K562 (cell line): ENCODE measurements around the gene PI4KA. TPM values are rescaled to one million over a fixed set of nuclear protein-coding genes. Genes with fewer than 3 reads are reported as not detected.

ENCODE experiments used
- ARID3A ChIP-seq: IDR thresholded peaks from 2 replicates; pipeline ENCODE4 v1.6.1; 2012; ENCODE audit warnings: low read depth, low read length, improper control_type of control experiment, borderline replicate concordance
- ARID3B ChIP-seq: fragments of 250-450 bp; sonication (Bioruptor Pico); IDR thresholded peaks from 2 replicates; pipeline ENCODE4 v1.4.0; 2020; ENCODE audit warnings: borderline replicate concordance
- BCOR ChIP-seq: fragments of 450-650 bp; IDR thresholded peaks from 2 replicates; pipeline ENCODE4 v1.6.1; 2016
- CHD2 ChIP-seq: IDR thresholded peaks from 2 replicates; pipeline ENCODE4 v1.6.1; 2011; ENCODE audit warnings: low read depth, low read length
- DMBX1 ChIP-seq: fragments of 250-450 bp; sonication (Bioruptor Pico); IDR thresholded peaks from 2 replicates; pipeline ENCODE4 v1.8.0; 2022; ENCODE audit warnings: inconsistent platforms, mild to moderate bottlenecking, moderate library complexity, borderline replicate concordance
- ERF ChIP-seq: fragments of 450-650 bp; formaldehyde crosslinking; IDR thresholded peaks from 2 replicates; pipeline ENCODE4 v1.4.0; 2020; ENCODE audit warnings: mild to moderate bottlenecking, mixed read lengths
- FOXM1 ChIP-seq, 2 experiments: fragments of 450-650 bp in 1 of 2; sonication (generic) in 1 of 2; formaldehyde crosslinking in 1 of 2; IDR thresholded peaks; 2 replicates each; pipeline versions ENCODE4 v1.6.1 to v1.9.0; 2017 to 2022; ENCODE audit warnings: low read depth in 2 of 2, mild to moderate bottlenecking in 2 of 2, missing genetic modification reagents in 1 of 2, moderate library complexity in 1 of 2
- FOXO4 ChIP-seq: fragments of 450-650 bp; formaldehyde crosslinking; IDR thresholded peaks from 2 replicates; pipeline ENCODE4 v1.4.0; 2020; ENCODE audit warnings: mild to moderate bottlenecking, moderate library complexity
- HDAC2 ChIP-seq: fragments of 450-650 bp; IDR thresholded peaks from 2 replicates; pipeline ENCODE4 v1.6.1; 2016; ENCODE audit warnings: mild to moderate bottlenecking
- HDAC6 ChIP-seq: IDR thresholded peaks from 2 replicates; pipeline ENCODE4 v1.6.1; 2012; ENCODE audit warnings: low read depth, mild to moderate bottlenecking, control low read depth, inconsistent platforms, low read length, moderate library complexity
- POLR2H ChIP-seq: IDR thresholded peaks from 2 replicates; pipeline ENCODE4 v1.6.1; 2016; ENCODE audit warnings: missing genetic modification characterization, low read depth, mild to moderate bottlenecking, control low read depth, missing compliant biosample characterization, moderate library complexity
- TBL1XR1 ChIP-seq, 2 experiments: IDR thresholded peaks; 2 replicates each; pipeline ENCODE4 v1.6.1; 2012; ENCODE audit warnings: improper control_type of control experiment in 2 of 2, low read length in 2 of 2, mild to moderate bottlenecking in 1 of 2
- ZBTB1 ChIP-seq: sonication (generic); formaldehyde crosslinking; IDR thresholded peaks from 2 replicates; pipeline ENCODE4 v1.8.1; 2023; ENCODE audit warnings: missing genetic modification reagents, low read depth, mild to moderate bottlenecking, borderline replicate concordance
- ZFP91 ChIP-seq: sonication (generic); formaldehyde crosslinking; IDR thresholded peaks from 2 replicates; pipeline ENCODE4 v1.8.0; 2022; ENCODE audit warnings: mild to moderate bottlenecking, missing genetic modification reagents
- ZMIZ1 ChIP-seq, 2 experiments: fragments of 150-350 bp in 1 of 2; IDR thresholded peaks; 2 replicates each; pipeline ENCODE4 v1.6.1; 2012 to 2016; ENCODE audit warnings: low read depth in 2 of 2, low read length in 2 of 2, mild to moderate bottlenecking in 1 of 2, moderate library complexity in 1 of 2
- ZNF41 ChIP-seq: fragments of 250-450 bp; sonication (Bioruptor Pico); conservative IDR thresholded peaks from 2 replicates; pipeline ENCODE4 v1.4.0; 2020; ENCODE audit warnings: mild to moderate bottlenecking
- polyA plus RNA-seq, 8 experiments: library from polyadenylated mRNA; depleted of rRNA in 4 of 8; stranded (reverse) in 5 of 8; unstranded in 3 of 8; fragments of >200 nt; fragmentation: Nextera tagmentation in 2 of 8; fragmentation: Illumina TruSeq in 1 of 8; extraction: Ambion mirVana in 2 of 8; extraction: Trizol in 1 of 8; gene quantifications; 2 replicates each; pipeline versions ENCODE4 v1.2.1 to v1.2.3, GENCODE V29; 2011 to 2014; ENCODE audit warnings: inconsistent platforms in 1 of 8, missing spikeins in 1 of 8
- total RNA-seq, 7 experiments: library from RNA; depleted of rRNA in 6 of 7; stranded (reverse); fragments of >200 nt in 6 of 7; fragmentation: Illumina TruSeq in 2 of 7; extraction: Trizol in 2 of 7; gene quantifications; 2 replicates each; pipeline versions ENCODE4 v1.2.1 to v1.2.3, GENCODE V29; 2011 to 2021; ENCODE audit warnings: low replicate concordance in 1 of 7

Gene PI4KA
- total and polyA plus RNA-seq, 9 of the 15 experiments (the other 6 are each of a cell fraction or from before 2014, with no cell fraction given): 7.3 to 187 (median 84.7) TPM

- TF ChIP-seq ZMIZ1 (IDR thresholded peaks at IDR 0.05; ENCODE audit: low read depth in 2 of 2, low read length in 2 of 2) (0 out of 4 replicates have a peak, but pooled peaks of 1 of the 2 experiments have one; percentile 34), ZFP91 (CRISPR knock-in tag) (0 out of 2 replicates have a peak, but pooled peaks have one; percentile 78), FOXO4 (CRISPR knock-in tag) (peak; percentile 67; the same call in 1 of the 2 replicates), FOXM1 (IDR thresholded peaks at IDR 0.05; ENCODE audit: low read depth) (no peak), FOXM1 (CRISPR knock-in tag; IDR thresholded peaks at IDR 0.05; ENCODE audit: low read depth) (no peak), DMBX1 (CRISPR knock-in tag) (0 out of 2 replicates have a peak, but pooled peaks have one; percentile 26), HDAC2 (no peak), TBL1XR1 (IDR thresholded peaks at IDR 0.05; ENCODE audit: low read length in 2 of 2) (no peak), BCOR (no peak), ARID3B (CRISPR knock-in tag) (peak; percentile 67; the same call in 1 of the 2 replicates), HDAC6 (0 out of 2 replicates have a peak, but pooled peaks have one; percentile 86), POLR2H (tag) (no peak), CHD2 (no peak), ERF (0 out of 2 replicates have a peak, but pooled peaks have one; percentile 35), ZBTB1 (no peak), ZNF41 (CRISPR knock-in tag) (no peak), ARID3A (peak; percentile 76; the same call in 1 of the 2 replicates)
Observed at GRCh38 chr22:20781272-20781990, 77.2 kb downstream of the PI4KA start (continued).
